Activated CD8-positive, alpha-beta T cell treated with anti-CD3 and anti-CD28 coated beads for 36 hours (primary cell): ENCODE measurements around the gene C4B. TPM values are rescaled to one million over a fixed set of nuclear protein-coding genes. Genes with fewer than 3 reads are reported as not detected.

Source experiments
- ATAC-seq: fragments of 200-7000 bp; cut with Tn5 transposase; one replicate; pipeline ENCODE4 v1.10.0; 2021; ENCODE audit warnings: mild to moderate bottlenecking, moderate library complexity
- CTCF ChIA-PET: fragments of 350-600 bp; sonication (Branson Sonifier 250); formaldehyde crosslinking; loops from one replicate; lab custom pipeline; 2021; ENCODE audit warnings: antibody characterized with exemption; lab: Charles Lee
- POLR2A ChIA-PET: fragments of 350-600 bp; sonication (Branson Sonifier 250); formaldehyde crosslinking; loops from one replicate; lab custom pipeline; 2021; ENCODE audit warnings: antibody characterized with exemption; lab: Charles Lee
- DNase-seq: peaks from one replicate; pipeline ENCODE4 v3.0.0-alpha.2; 2020
- H3K27ac Mint-ChIP-seq: one replicate; pipeline ENCODE4 v1.8.0; 2021; ENCODE audit warnings: mild to moderate bottlenecking, mixed read lengths
- H3K27me3 Mint-ChIP-seq: one replicate; pipeline ENCODE4 v1.8.0; 2021; ENCODE audit warnings: mixed read lengths
- H3K36me3 Mint-ChIP-seq: one replicate; pipeline ENCODE4 v1.8.0; 2021; ENCODE audit warnings: low read depth, mixed read lengths
- H3K4me1 Mint-ChIP-seq: one replicate; pipeline ENCODE4 v1.8.0; 2021; ENCODE audit warnings: low read depth, mixed read lengths
- H3K4me3 Mint-ChIP-seq: one replicate; pipeline ENCODE4 v1.8.0; 2021; ENCODE audit warnings: mild to moderate bottlenecking, moderate library complexity, mixed read lengths
- H3K9me3 Mint-ChIP-seq: one replicate; pipeline ENCODE4 v1.8.0; 2021; ENCODE audit warnings: mixed read lengths
- CTCF ChIP-seq: fragments of 200-600 bp; IDR thresholded peaks from one replicate; pipeline ENCODE4 v1.8.0; 2022; ENCODE audit warnings: antibody characterized with exemption, mild to moderate bottlenecking
- intact Hi-C: fragments of 100-400 bp; cut with micrococcal nuclease; formaldehyde crosslinking; loops from one replicate; pipeline ENCODE4 v1.10.0; 2022
- total RNA-seq, 2 experiments: library from RNA; stranded (reverse); gene quantifications; one replicate each; pipeline ENCODE4 v1.2.3, GENCODE V29; 2021

Gene C4B
- total RNA-seq, 2 experiments from 2014 or later: 2.7 to 3.3 TPM

GRCh38 chr6:32075781-32076180 lies 61.2 kb downstream of the C4B start:
- no peak overlapping the region for H3K27ac Mint-ChIP-seq
- DNase-seq (no peak), ATAC-seq (no peak)
- ChIA-PET POLR2A (no interaction called here), CTCF (no interaction called here)
- TF ChIP-seq CTCF: no peak
- no peaks in the 10 kb centered on the region for H3K9me3 Mint-ChIP-seq
- intact Hi-C loops: no loop called here
- H3K4me3 Mint-ChIP-seq: no peak overlapping the region
- H3K4me1 Mint-ChIP-seq: no peaks in the 10 kb centered on the region
- H3K27me3 Mint-ChIP-seq: no peaks in the 10 kb centered on the region
- H3K36me3 Mint-ChIP-seq: no peaks in the 10 kb centered on the region

- POLR2A ChIA-PET: no interaction called here
Measured at GRCh38 chr6:32076321-32076809, 61.8 kb downstream of the C4B start.

GRCh38 chr6:32079566-32080290 lies 65.1 kb downstream of the C4B start:
- POLR2A ChIA-PET: no interaction called here

More at GRCh38 chr6:32076321-32076809, 61.8 kb downstream of the C4B start:
- no peaks in the 10 kb centered on the region for H3K4me1 Mint-ChIP-seq
- no peaks in the 10 kb centered on the region for H3K9me3 Mint-ChIP-seq
- no peaks in the 10 kb centered on the region for H3K27me3 Mint-ChIP-seq
- ATAC-seq (no peak), DNase-seq (no peak)
- H3K36me3 Mint-ChIP-seq: no peaks in the 10 kb centered on the region
- intact Hi-C loops: no loop called here
- TF ChIP-seq CTCF: no peak
- no peak overlapping the region for H3K4me3 Mint-ChIP-seq
- CTCF ChIA-PET: interaction anchor here (1.0 kb wide), 1 partner anchor 24 kb away, joined by 3 read pairs; no protein-coding TSS in a partner anchor
- no peak overlapping the region for H3K27ac Mint-ChIP-seq

GRCh38 chr6:32081168-32081990 lies 66.8 kb downstream of the C4B start:
- Mint-ChIP-seq H3K36me3 (no peaks in the 10 kb centered on the region), H3K4me3 (no peak overlapping the region), H3K27ac (no peak overlapping the region), H3K9me3 (no peaks in the 10 kb centered on the region), H3K4me1 (peaks cover 5% of the 10 kb centered on the region), H3K27me3 (peaks cover 23% of the 10 kb centered on the region)
- ChIA-PET POLR2A (no interaction called here), CTCF (interaction anchor here (1.5 kb wide), 1 partner anchor 47 kb away, joined by 3 read pairs; no protein-coding TSS in a partner anchor)
- intact Hi-C loops: no loop called here
- no peak for ATAC-seq
- TF ChIP-seq CTCF: no peak
- no peak for DNase-seq

More at GRCh38 chr6:32079566-32080290, 65.1 kb downstream of the C4B start:
- intact Hi-C loops: no loop called here
- CTCF ChIA-PET: no interaction called here
- TF ChIP-seq CTCF: no peak
- Mint-ChIP-seq H3K4me3 (no peak overlapping the region), H3K27me3 (peaks cover 10% of the 10 kb centered on the region), H3K36me3 (no peaks in the 10 kb centered on the region), H3K9me3 (no peaks in the 10 kb centered on the region), H3K4me1 (no peaks in the 10 kb centered on the region), H3K27ac (no peak overlapping the region)
- DNase-seq: no peak
- ATAC-seq: no peak
